ENCODE data around the gene RBM15. TPM values are rescaled to one million over a fixed set of nuclear protein-coding genes. Genes with fewer than 3 reads are reported as not detected.
A peak's percentile ranks its signal among the peaks of the same experiment; 100 is the strongest.

RBM15 gene
- total and polyA plus RNA-seq, 2 donors (not counting 1 experiment from before 2014, with no cell fraction given), result 23.7 to 97.7 TPM

DNA sequence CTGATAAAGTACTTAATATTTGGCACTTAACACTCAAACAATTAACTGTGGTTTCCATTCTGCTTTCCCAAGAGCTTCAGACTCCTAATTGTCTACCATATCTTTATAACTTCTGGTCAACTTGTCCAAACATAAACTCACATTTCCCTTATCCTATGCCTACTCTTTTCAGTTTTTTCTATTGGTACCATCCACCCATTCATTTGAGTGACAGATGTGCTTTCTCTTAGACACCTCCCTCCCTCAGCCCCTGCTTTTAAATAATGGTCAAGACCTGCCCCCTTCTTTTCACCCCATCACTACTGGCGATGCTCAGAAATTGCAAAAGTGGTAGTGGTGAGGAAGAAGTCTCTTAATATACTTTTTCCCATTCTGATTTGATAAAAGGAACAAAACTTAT is 46.2 kb downstream of the RBM15 start:
- ChIA-PET CTCF (interaction anchor here (0.6 to 13.9 kb wide), 15 partner anchors 9 to 396 kb away, joined by 3 to 139 read pairs (median 5); partner anchors contain the start of genes LAMTOR5 and RBM15), POLR2A (interaction anchor here (0.8 to 3.9 kb wide), 5 partner anchors 8 to 47 kb away, joined by 3 to 84 read pairs (median 5); partner anchors contain the start of genes LAMTOR5 and RBM15)
- TF ChIP-seq, protein P1, sequence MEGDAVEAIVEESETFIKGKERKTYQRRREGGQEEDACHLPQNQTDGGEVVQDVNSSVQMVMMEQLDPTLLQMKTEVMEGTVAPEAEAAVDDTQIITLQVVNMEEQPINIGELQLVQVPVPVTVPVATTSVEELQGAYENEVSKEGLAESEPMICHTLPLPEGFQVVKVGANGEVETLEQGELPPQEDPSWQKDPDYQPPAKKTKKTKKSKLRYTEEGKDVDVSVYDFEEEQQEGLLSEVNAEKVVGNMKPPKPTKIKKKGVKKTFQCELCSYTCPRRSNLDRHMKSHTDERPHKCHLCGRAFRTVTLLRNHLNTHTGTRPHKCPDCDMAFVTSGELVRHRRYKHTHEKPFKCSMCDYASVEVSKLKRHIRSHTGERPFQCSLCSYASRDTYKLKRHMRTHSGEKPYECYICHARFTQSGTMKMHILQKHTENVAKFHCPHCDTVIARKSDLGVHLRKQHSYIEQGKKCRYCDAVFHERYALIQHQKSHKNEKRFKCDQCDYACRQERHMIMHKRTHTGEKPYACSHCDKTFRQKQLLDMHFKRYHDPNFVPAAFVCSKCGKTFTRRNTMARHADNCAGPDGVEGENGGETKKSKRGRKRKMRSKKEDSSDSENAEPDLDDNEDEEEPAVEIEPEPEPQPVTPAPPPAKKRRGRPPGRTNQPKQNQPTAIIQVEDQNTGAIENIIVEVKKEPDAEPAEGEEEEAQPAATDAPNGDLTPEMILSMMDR (IDR thresholded peaks at IDR 0.05), result no peak
- no peak for TF ChIP-seq EZH2 (IDR thresholded peaks at IDR 0.05; ENCODE audit: borderline replicate concordance, insufficient read depth, low read depth, low read length, poor library complexity, severe bottlenecking)
- Histone ChIP-seq H3K9me3 (ENCODE audit: control extremely low read depth in 1 of 3, control insufficient read depth in 2 of 3, insufficient read depth in 1 of 3, low read length in 2 of 3) (no peaks in the 10 kb centered on the region), H3K36me3 (replicated peaks in 1 of 2; ENCODE audit: control extremely low read depth in 1 of 2, control insufficient read depth in 1 of 2, extremely low read depth in 1 of 2, insufficient read depth in 2 of 2, low read length in 1 of 2) (no peaks in the 10 kb centered on the region), H3K27me3 (replicated peaks in 1 of 4; ENCODE audit: control extremely low read depth in 1 of 4, control insufficient read depth in 3 of 4, insufficient read depth in 4 of 4, low read length in 3 of 4) (no peaks in the 10 kb centered on the region), H4K20me1 (ENCODE audit: control insufficient read depth, insufficient read depth, low read length, poor library complexity, severe bottlenecking) (no peaks in the 10 kb centered on the region), H3K79me2 (ENCODE audit: control insufficient read depth, insufficient read depth, low read length) (no peaks in the 10 kb centered on the region), H3K4me1 (ENCODE audit: control insufficient read depth in 2 of 2, insufficient read depth in 2 of 2, low read length in 2 of 2) (peaks cover 55 to 73% of the 10 kb centered on the region in 2 donors), H3K9ac (ENCODE audit: low read length) (peak overlapping the region; percentile 50), H3K27ac (ENCODE audit: low read length in 2 of 2) (peak overlapping the region; percentile 87 to 98), H3K4me3 (ENCODE audit: control extremely low read depth in 1 of 5, extremely low read depth in 1 of 5, insufficient read depth in 1 of 5, low read depth in 2 of 5, low read length in 4 of 5) (peak overlapping the region in 3 of 5 experiments; percentile 5 to 43 (median 41)), H2AFZ (ENCODE audit: insufficient read depth, low read depth, low read length, poor library complexity, severe bottlenecking) (no peak overlapping the region), H3K4me2 (replicated peaks; ENCODE audit: low read depth, low read length, poor library complexity, severe bottlenecking) (peak overlapping the region; percentile 73)
- peak; percentile 12 for ATAC-seq (ENCODE audit: low read depth)
- DNase-seq, result no peak
- intact Hi-C loops (cut with micrococcal nuclease), result loop anchor here (1.0 to 10.0 kb wide), 5 partner anchors 22 to 489 kb away; partner anchors contain the start of genes CD53 and LAMTOR5
- Mint-ChIP-seq H3K4me1 (peaks cover 72% of the 10 kb centered on the region), H3K27ac (peak overlapping the region; percentile 90), H3K9me3 (ENCODE audit: insufficient read depth) (no peaks in the 10 kb centered on the region), H3K4me3 (peak overlapping the region; percentile 78), H3K27me3 (no peaks in the 10 kb centered on the region)
- no CpG with 5 or more reads among the region's 1 CpG for WGBS (ENCODE audit: insufficient coverage)

DNA sequence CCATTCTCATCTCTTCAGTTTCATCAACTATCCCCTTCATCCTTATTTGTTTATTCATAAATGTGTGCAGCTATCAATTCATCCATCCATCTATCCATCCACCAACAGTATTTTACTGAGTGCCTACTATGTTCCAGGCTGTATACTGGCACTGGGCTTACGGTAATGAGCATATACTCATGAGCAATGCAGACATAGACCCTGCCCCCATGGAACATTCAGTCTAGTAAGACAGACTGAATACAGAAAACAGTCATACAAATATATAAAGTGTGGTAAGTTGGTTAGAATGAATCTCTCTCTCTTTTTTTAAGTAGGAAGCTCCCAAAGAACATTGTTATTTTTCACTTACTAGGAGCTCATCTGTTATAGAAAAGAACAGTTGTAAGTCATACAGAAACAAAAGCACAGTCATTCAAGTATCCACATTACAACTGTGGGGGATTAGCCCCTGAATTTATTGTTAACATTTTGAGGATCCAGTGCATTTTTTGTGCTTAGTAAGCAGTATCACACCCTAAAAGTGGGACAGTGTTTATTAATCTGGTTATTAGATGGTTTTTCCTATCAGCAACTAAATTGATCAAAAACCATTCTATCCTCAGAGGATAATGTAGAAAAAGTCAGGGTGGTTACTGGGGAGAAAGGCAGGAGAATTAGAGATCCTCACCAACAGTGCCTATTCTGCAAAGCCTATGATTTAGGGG is 48.0 kb downstream of the RBM15 start:
- peaks cover 39 to 59% of the 10 kb centered on the region in 2 donors for H3K4me1 ChIP-seq (ENCODE audit: control insufficient read depth in 2 of 2, insufficient read depth in 2 of 2, low read length in 2 of 2)

More for the DNA sequence above, 48.0 kb downstream of the RBM15 start:
- no peak overlapping the region for H3K4me3 ChIP-seq (ENCODE audit: control extremely low read depth in 1 of 5, extremely low read depth in 1 of 5, insufficient read depth in 1 of 5, low read depth in 2 of 5, low read length in 4 of 5)
- no peak overlapping the region for H3K4me2 ChIP-seq (replicated peaks; ENCODE audit: low read depth, low read length, poor library complexity, severe bottlenecking)
- POLR2A ChIA-PET, result interaction anchor here (2.4 to 3.9 kb wide), 2 partner anchors 20 to 48 kb away, joined by 8 to 28 read pairs; partner anchors contain the start of genes LAMTOR5 and RBM15
- DNase-seq, result no peak
- H3K36me3 ChIP-seq (replicated peaks in 1 of 2; ENCODE audit: control extremely low read depth in 1 of 2, control insufficient read depth in 1 of 2, extremely low read depth in 1 of 2, insufficient read depth in 2 of 2, low read length in 1 of 2), result no peaks in the 10 kb centered on the region
- CTCF ChIA-PET, result interaction anchor here (0.9 to 13.9 kb wide), 8 partner anchors 17 to 180 kb away, joined by 3 to 139 read pairs (median 20); partner anchors contain the start of genes LAMTOR5 and RBM15
- Mint-ChIP-seq H3K27me3 (no peaks in the 10 kb centered on the region), H3K9me3 (ENCODE audit: insufficient read depth) (no peaks in the 10 kb centered on the region), H3K4me1 (peaks cover 56% of the 10 kb centered on the region), H3K4me3 (peak overlapping the region; percentile 12), H3K27ac (peak overlapping the region; percentile 90)
- TF ChIP-seq EZH2 (IDR thresholded peaks at IDR 0.05; ENCODE audit: borderline replicate concordance, insufficient read depth, low read depth, low read length, poor library complexity, severe bottlenecking), result no peak
- TF ChIP-seq, protein P1 (IDR thresholded peaks at IDR 0.05), result no peak
- ATAC-seq (ENCODE audit: low read depth), result no peak
- H3K27ac ChIP-seq (ENCODE audit: low read length in 2 of 2), result peak overlapping the region; percentile 13 to 87
- no peaks in the 10 kb centered on the region for H3K27me3 ChIP-seq (replicated peaks in 1 of 4; ENCODE audit: control extremely low read depth in 1 of 4, control insufficient read depth in 3 of 4, insufficient read depth in 4 of 4, low read length in 3 of 4)
- no peaks in the 10 kb centered on the region for H3K79me2 ChIP-seq (ENCODE audit: control insufficient read depth, insufficient read depth, low read length)
- 80% methylated on average over 1 of the region's 1 CpG for WGBS (ENCODE audit: insufficient coverage)
- no peaks in the 10 kb centered on the region for H3K9me3 ChIP-seq (ENCODE audit: control extremely low read depth in 1 of 3, control insufficient read depth in 2 of 3, insufficient read depth in 1 of 3, low read length in 2 of 3)
- no peak overlapping the region for H3K9ac ChIP-seq (ENCODE audit: low read length)
- intact Hi-C loops (cut with micrococcal nuclease), result loop anchor here (10.0 kb wide), 2 partner anchors 398 to 488 kb away; partner anchors contain the start of gene CD53
- H4K20me1 ChIP-seq (ENCODE audit: control insufficient read depth, insufficient read depth, low read length, poor library complexity, severe bottlenecking), result no peaks in the 10 kb centered on the region
- no peak overlapping the region for H2AFZ ChIP-seq (ENCODE audit: insufficient read depth, low read depth, low read length, poor library complexity, severe bottlenecking)

All from B cell (primary cell).